GM23338 (cell line): Measurements from ENCODE around the gene SH3PXD2B.

Experiments used
- CTCF ChIP-seq, 2 experiments: fragments of 200-600 bp in 1 of 2; sonication (generic) in 1 of 2; conservative IDR thresholded peaks; 2 replicates each; pipeline versions ENCODE4 v1.5.1 to v1.6.1; 2016 to 2017; ENCODE audit warnings: antibody characterized with exemption in 2 of 2, low read depth in 2 of 2, mild to moderate bottlenecking in 2 of 2, moderate library complexity in 1 of 2
- EZH2 ChIP-seq: fragments of 200-600 bp; sonication (generic); IDR thresholded peaks from one replicate; pipeline ENCODE4 v1.8.0; 2017; ENCODE audit warnings: antibody characterized with exemption, mild to moderate bottlenecking, low read depth; ENCODE audit not compliant: unreplicated experiment
- EZH2phosphoT487 ChIP-seq: fragments of 200-600 bp; sonication (generic); IDR thresholded peaks from one replicate; pipeline ENCODE4 v1.8.1; 2018; ENCODE audit warnings: antibody characterized with exemption; ENCODE audit not compliant: unreplicated experiment
- NANOG ChIP-seq: IDR thresholded peaks from 2 replicates; pipeline ENCODE4 v1.6.1; 2016; ENCODE audit warnings: antibody characterized with exemption, borderline replicate concordance
- POLR2AphosphoS5 ChIP-seq: IDR thresholded peaks from 2 replicates; pipeline ENCODE4 v1.6.1; 2016; ENCODE audit warnings: antibody characterized with exemption, low read depth
- REST ChIP-seq: IDR thresholded peaks from one replicate; pipeline ENCODE4 v1.6.1; 2018; ENCODE audit warnings: antibody characterized with exemption; ENCODE audit not compliant: unreplicated experiment
- ZNF331 ChIP-seq: fragments of 250-450 bp; sonication (Bioruptor Pico); IDR thresholded peaks from 2 replicates; pipeline ENCODE4 v1.5.0; 2020; ENCODE audit warnings: low read depth, mild to moderate bottlenecking, moderate library complexity

GRCh38 chr5:172436078-172436878 is 18.0 kb downstream of the SH3PXD2B start:
- no peak for TF ChIP-seq CTCF (conservative IDR thresholded peaks at IDR 0.05; ENCODE audit: low read depth in 2 of 2)
- no peak for TF ChIP-seq POLR2AphosphoS5
- no peak for TF ChIP-seq EZH2
- TF ChIP-seq REST = no peak
- no peak for TF ChIP-seq NANOG
- no peak for TF ChIP-seq EZH2phosphoT487
- no peak for TF ChIP-seq ZNF331
